ENCODE data around the gene TMCO6.

GRCh38 chr5:140631036-140631417 lies 8.2 kb upstream of the TMCO6 start:
- TF ChIP-seq CTCF (conservative IDR thresholded peaks at IDR 0.05; ENCODE audit: low read depth, low read length) (no peak), EZH2 (IDR thresholded peaks at IDR 0.05; ENCODE audit: borderline replicate concordance, low read depth, low read length, poor library complexity, severe bottlenecking) (no peak)

All from A673 (cell line).